Neural crest cell (in vitro differentiated cells): ENCODE results near the gene EWSR1. TPM values are rescaled to one million over a fixed set of nuclear protein-coding genes. Genes with fewer than 3 reads are reported as not detected.
A peak's percentile ranks its signal among the peaks of the same experiment; 100 is the strongest.
"Not testable (repeated sequence)": the region's sequence is repeated elsewhere in the genome, so short reads cannot be mapped to it uniquely, and the experiment has no call there.

Source experiments
- DNase-seq: peaks from one replicate; pipeline ENCODE4 v3.0.0; 2021; ENCODE audit warnings: low read depth, mixed read lengths, low spot score
- H3K27ac Mint-ChIP-seq: one replicate; pipeline ENCODE4 v1.8.0; 2021; ENCODE audit warnings: mild to moderate bottlenecking, mixed read lengths; ENCODE audit not compliant: unreplicated experiment
- H3K27me3 Mint-ChIP-seq: 2 replicates; pipeline ENCODE4 v1.8.0; 2021; ENCODE audit warnings: low read depth, mild to moderate bottlenecking, mixed read lengths
- H3K36me3 Mint-ChIP-seq: 2 replicates; pipeline ENCODE4 v1.8.0; 2021; ENCODE audit warnings: low read depth, mild to moderate bottlenecking, mixed read lengths
- H3K4me1 Mint-ChIP-seq: 2 replicates; pipeline ENCODE4 v1.8.0; 2021; ENCODE audit warnings: mixed read lengths
- H3K4me3 Mint-ChIP-seq: one replicate; pipeline ENCODE4 v1.8.0; 2021; ENCODE audit warnings: mild to moderate bottlenecking, mixed read lengths
- H3K9me3 Mint-ChIP-seq: 2 replicates; pipeline ENCODE4 v1.8.0; 2021; ENCODE audit warnings: mixed read lengths
- CTCF ChIP-seq: fragments of 200-600 bp; sonication (generic); conservative IDR thresholded peaks from 2 replicates; pipeline ENCODE4 v1.5.0; 2021; ENCODE audit warnings: antibody characterized with exemption, mild to moderate bottlenecking
- total RNA-seq: library from RNA; stranded (reverse); gene quantifications from 2 replicates; pipeline ENCODE4 v1.2.1, GENCODE V29; 2021

Gene EWSR1
- total RNA-seq, 1 donor from 2014 or later: 483 TPM

GRCh38 chr22:29231971-29232959 is 35.8 kb upstream of the EWSR1 start:
- H3K36me3 Mint-ChIP-seq: peaks cover 3% of the 10 kb centered on the region
- H3K27ac Mint-ChIP-seq: no peak overlapping the region
- no peaks in the 10 kb centered on the region for H3K4me1 Mint-ChIP-seq
- no peak for TF ChIP-seq CTCF
- H3K9me3 Mint-ChIP-seq: peaks cover 3% of the 10 kb centered on the region
- no peak for DNase-seq
- no peak overlapping the region for H3K4me3 Mint-ChIP-seq
- H3K27me3 Mint-ChIP-seq: no peaks in the 10 kb centered on the region

DNA sequence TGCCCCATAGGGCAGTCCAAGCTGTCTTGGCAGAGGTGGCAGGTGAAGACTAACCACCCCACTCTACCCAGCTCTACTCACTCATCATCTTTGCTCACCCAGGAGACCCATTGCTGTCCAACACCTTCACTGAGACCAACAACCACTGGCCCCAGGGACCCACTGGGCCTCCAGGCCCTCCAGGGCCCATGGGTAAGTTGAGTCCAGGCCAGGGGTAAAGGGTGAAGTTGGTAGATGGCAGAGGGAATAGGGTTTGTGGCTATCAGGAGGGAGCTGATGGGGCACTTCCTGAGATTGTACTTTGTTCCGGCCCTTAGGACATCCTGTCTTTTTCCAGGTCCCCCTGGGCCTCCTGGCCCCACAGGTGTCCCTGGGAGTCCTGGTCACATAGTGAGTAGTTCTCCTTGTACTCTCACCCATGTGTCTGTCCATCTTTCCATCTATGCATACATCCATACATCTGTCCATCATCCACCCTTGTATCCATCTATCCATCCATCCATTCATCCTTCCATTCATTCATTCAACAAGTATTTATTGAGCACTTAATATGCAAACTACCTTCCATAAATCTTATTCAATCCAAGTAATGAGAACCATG is 34.7 kb upstream of the EWSR1 start:
- Mint-ChIP-seq H3K27me3 (no peaks in the 10 kb centered on the region), H3K27ac (no peak overlapping the region), H3K9me3 (peaks cover 3% of the 10 kb centered on the region), H3K36me3 (peaks cover 3% of the 10 kb centered on the region), H3K4me1 (no peaks in the 10 kb centered on the region), H3K4me3 (no peak overlapping the region)
- no peak for TF ChIP-seq CTCF
- no peak for DNase-seq

DNA sequence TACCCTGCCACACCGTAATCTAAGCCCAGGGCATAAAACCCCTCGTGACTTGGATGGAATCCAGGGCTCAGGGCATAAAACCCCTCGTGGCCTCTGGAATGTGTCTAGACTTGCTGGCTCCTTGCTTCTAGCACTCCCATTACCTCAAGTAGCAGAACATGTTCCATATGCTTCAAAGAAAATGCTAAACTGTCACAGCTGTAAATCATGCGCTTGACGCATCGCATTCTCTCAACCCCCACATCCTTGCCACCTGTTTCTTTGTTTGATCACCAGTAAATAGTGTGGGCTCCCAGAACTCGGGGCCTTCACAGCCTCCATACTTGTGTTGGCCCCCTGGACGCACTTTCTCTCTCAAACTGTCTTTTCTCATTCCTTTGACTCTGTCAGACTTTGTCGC is 27.6 kb upstream of the EWSR1 start:
- H3K27ac Mint-ChIP-seq, H3K9me3 Mint-ChIP-seq, DNase-seq, H3K4me1 Mint-ChIP-seq, H3K27me3 Mint-ChIP-seq, H3K4me3 Mint-ChIP-seq: not testable (repeated sequence)
- H3K36me3 Mint-ChIP-seq: peaks cover 40% of the 10 kb centered on the region

DNA sequence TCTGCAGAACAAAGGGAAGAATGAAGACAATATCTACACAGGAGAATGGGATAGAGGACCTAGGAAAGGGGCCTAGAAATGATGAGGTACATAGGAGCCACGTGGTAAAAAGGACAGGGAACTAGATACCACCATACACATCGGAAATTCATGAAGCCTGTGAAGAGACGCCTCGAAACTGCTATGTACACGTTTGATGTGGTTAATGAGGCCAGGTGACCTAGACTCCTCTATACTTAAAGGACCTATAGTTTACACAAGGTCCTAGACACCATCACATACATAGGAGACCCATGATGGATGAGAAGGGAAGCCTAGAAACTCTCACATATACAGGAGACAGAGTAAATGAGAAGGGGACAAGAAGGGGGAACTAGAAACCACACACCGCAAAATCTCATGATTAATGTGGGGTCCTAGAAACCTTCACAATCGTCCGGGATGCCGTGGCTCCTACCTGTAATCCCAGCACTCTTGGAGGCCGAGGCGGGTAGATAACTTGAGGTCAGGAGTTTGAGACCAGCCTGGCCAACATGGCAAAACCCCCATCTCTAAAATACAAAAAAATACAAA is 24.1 kb upstream of the EWSR1 start:
- Mint-ChIP-seq H3K36me3 (peaks cover 36% of the 10 kb centered on the region), H3K4me1 (peaks cover 4% of the 10 kb centered on the region), H3K27ac (peak overlapping the region; percentile 2), H3K27me3 (peaks cover 2% of the 10 kb centered on the region), H3K9me3 (peaks cover 4% of the 10 kb centered on the region), H3K4me3 (no peak overlapping the region)
- no peak for DNase-seq
- no peak for TF ChIP-seq CTCF

DNA sequence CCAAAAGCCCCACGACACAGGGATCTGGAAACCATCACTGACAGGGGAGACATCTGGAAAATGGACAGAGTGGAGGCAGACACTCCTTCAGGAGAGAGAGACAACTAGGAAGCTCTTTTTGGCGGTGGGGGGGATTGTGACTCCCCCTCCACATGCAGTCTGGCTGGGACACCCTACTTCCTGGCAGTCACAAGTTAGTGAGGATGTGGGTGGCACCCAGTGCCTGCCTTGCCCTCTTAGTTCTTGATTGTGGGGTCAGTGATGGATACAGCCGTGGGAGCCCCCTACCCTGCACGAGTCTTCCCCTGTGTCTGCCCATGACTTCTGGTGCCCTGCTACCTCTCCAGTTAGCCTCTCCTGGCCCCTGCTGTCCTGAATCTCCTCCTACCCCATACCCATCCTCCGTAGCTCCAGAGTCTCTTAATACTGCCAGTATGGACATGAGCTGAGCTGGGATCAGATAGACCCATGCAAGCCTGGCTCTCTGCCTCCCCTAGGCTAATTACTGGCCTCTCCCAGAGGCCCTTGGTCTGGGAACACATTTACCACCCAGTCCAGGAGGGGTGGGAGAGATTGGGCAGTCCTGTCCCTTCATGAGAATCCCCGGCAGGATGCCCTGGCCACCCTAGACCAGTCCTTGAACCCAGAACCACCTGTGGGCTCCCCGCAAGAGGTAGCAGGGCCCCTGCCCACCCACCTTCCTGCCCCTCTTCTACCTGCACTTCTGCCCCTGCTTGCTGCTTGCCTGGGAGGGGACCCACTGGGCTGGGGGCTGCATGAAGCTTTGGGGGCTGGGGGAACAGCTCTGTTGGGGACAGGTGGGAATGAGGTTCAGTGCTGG is 23.1 kb upstream of the EWSR1 start:
- Mint-ChIP-seq H3K4me3 (no peak overlapping the region), H3K27ac (no peak overlapping the region), H3K36me3 (peaks cover 31% of the 10 kb centered on the region), H3K4me1 (peaks cover 4% of the 10 kb centered on the region), H3K9me3 (no peaks in the 10 kb centered on the region), H3K27me3 (peaks cover 2% of the 10 kb centered on the region)
- TF ChIP-seq CTCF: no peak
- DNase-seq: no peak
